HEK293 (cell line): ENCODE results near the gene METTL17.

Source experiments
- CTCF ChIA-PET: fragments of 350-600 bp; formaldehyde crosslinking; extraction: SDS; loops from one replicate; lab custom pipeline; 2021; ENCODE audit warnings: antibody characterized with exemption; lab: Yijun Ruan, JAX
- POLR2A ChIA-PET: fragments of 300-600 bp; formaldehyde crosslinking; extraction: SDS; loops from one replicate; lab custom pipeline; 2020; ENCODE audit warnings: antibody characterized with exemption, inconsistent platforms; lab: Yijun Ruan, JAX
- H3K27ac ChIP-seq: fragments of 200-500 bp; sonication (Bioruptor generic); 2 replicates; pipeline ENCODE4 v1.5.1; 2014; ENCODE audit warnings: low read depth, low read length, control low read depth, inconsistent platforms; ENCODE audit errors: extremely low read depth
- H3K36me3 ChIP-seq, 2 experiments: fragments of 200-500 bp in 1 of 2; sonication (Bioruptor generic) in 1 of 2; 1 replicate in 1 of 2; 2 replicates in 1 of 2; pipeline ENCODE4 v1.5.1; 2014 to 2017; ENCODE audit warnings: inconsistent platforms in 2 of 2, low read length in 2 of 2; ENCODE audit not compliant: control insufficient read depth in 2 of 2, insufficient read depth in 1 of 2
- H3K4me1 ChIP-seq: fragments of 200-500 bp; sonication (Bioruptor generic); 2 replicates; pipeline ENCODE4 v1.5.1; 2014; ENCODE audit warnings: mild to moderate bottlenecking, low read length, inconsistent platforms; ENCODE audit not compliant: control insufficient read depth, insufficient read depth
- H3K4me3 ChIP-seq: 2 replicates; pipeline ENCODE4 v1.5.1; 2011; ENCODE audit warnings: low read depth, mild to moderate bottlenecking, control low read depth, low read length, moderate library complexity
- H3K9me3 ChIP-seq: fragments of 200-500 bp; sonication (Bioruptor generic); 2 replicates; pipeline ENCODE4 v1.5.1; 2014; ENCODE audit warnings: low read depth, low read length, inconsistent platforms; ENCODE audit not compliant: control insufficient read depth, insufficient read depth
- OSR2 ChIP-seq: fragments of 450-650 bp; formaldehyde crosslinking; IDR thresholded peaks from 2 replicates; pipeline ENCODE4 v1.5.1; 2016; ENCODE audit warnings: missing biosample characterization, missing genetic modification characterization
- PRDM10 ChIP-seq: fragments of 450-650 bp; formaldehyde crosslinking; IDR thresholded peaks from 2 replicates; pipeline ENCODE4 v1.5.1; 2016; ENCODE audit warnings: missing biosample characterization, missing genetic modification characterization
- REPIN1 ChIP-seq: fragments of 450-650 bp; formaldehyde crosslinking; IDR thresholded peaks from 2 replicates; pipeline ENCODE4 v1.5.1; 2017; ENCODE audit warnings: missing biosample characterization, missing genetic modification characterization, low read depth
- SCRT2 ChIP-seq: fragments of 450-650 bp; formaldehyde crosslinking; IDR thresholded peaks from 2 replicates; pipeline ENCODE4 v1.5.1; 2016; ENCODE audit warnings: missing biosample characterization, missing genetic modification characterization
- SP2 ChIP-seq: fragments of 450-650 bp; formaldehyde crosslinking; IDR thresholded peaks from 2 replicates; pipeline ENCODE4 v1.5.1; 2016; ENCODE audit warnings: missing biosample characterization, missing genetic modification characterization
- SP3 ChIP-seq: fragments of 450-650 bp; formaldehyde crosslinking; IDR thresholded peaks from 2 replicates; pipeline ENCODE4 v1.5.1; 2016; ENCODE audit warnings: missing biosample characterization, missing genetic modification characterization
- SP7 ChIP-seq: fragments of 450-650 bp; formaldehyde crosslinking; IDR thresholded peaks from 2 replicates; pipeline ENCODE4 v1.5.1; 2016; ENCODE audit warnings: missing biosample characterization, missing genetic modification characterization
- WT1 ChIP-seq: fragments of 450-650 bp; formaldehyde crosslinking; IDR thresholded peaks from 2 replicates; pipeline ENCODE4 v1.5.1; 2016; ENCODE audit warnings: missing biosample characterization, missing genetic modification characterization
- ZBTB17 ChIP-seq: fragments of 450-650 bp; formaldehyde crosslinking; IDR thresholded peaks from 2 replicates; pipeline ENCODE4 v1.5.1; 2016; ENCODE audit warnings: missing biosample characterization, missing genetic modification characterization
- ZEB2 ChIP-seq: fragments of 450-650 bp; formaldehyde crosslinking; IDR thresholded peaks from 2 replicates; pipeline ENCODE4 v1.5.1; 2016; ENCODE audit warnings: missing biosample characterization, missing genetic modification characterization
- ZNF114 ChIP-seq: fragments of 450-650 bp; formaldehyde crosslinking; IDR thresholded peaks from 2 replicates; pipeline ENCODE4 v1.5.0; 2017; ENCODE audit warnings: missing biosample characterization, missing genetic modification characterization
- ZNF138 ChIP-seq: fragments of 450-650 bp; formaldehyde crosslinking; IDR thresholded peaks from 2 replicates; pipeline ENCODE4 v1.5.1; 2016; ENCODE audit warnings: missing biosample characterization, missing genetic modification characterization, borderline replicate concordance
- ZNF169 ChIP-seq: fragments of 450-650 bp; formaldehyde crosslinking; IDR thresholded peaks from 2 replicates; pipeline ENCODE4 v1.5.1; 2016; ENCODE audit warnings: missing biosample characterization, missing genetic modification characterization
- ZNF19 ChIP-seq: fragments of 450-650 bp; formaldehyde crosslinking; IDR thresholded peaks from 2 replicates; pipeline ENCODE4; 2016; ENCODE audit warnings: missing biosample characterization, missing genetic modification characterization, low read depth
- ZNF211 ChIP-seq: fragments of 450-650 bp; formaldehyde crosslinking; IDR thresholded peaks from 2 replicates; pipeline ENCODE4 v1.5.1; 2016; ENCODE audit warnings: low read depth, missing biosample characterization, missing genetic modification characterization
- ZNF394 ChIP-seq: fragments of 450-650 bp; formaldehyde crosslinking; IDR thresholded peaks from 2 replicates; pipeline ENCODE4 v1.5.1; 2016; ENCODE audit warnings: missing biosample characterization, missing genetic modification characterization, mild to moderate bottlenecking, moderate library complexity, borderline replicate concordance
- ZNF449 ChIP-seq: fragments of 450-650 bp; formaldehyde crosslinking; IDR thresholded peaks from 2 replicates; pipeline ENCODE4 v1.5.1; 2017; ENCODE audit warnings: missing biosample characterization, mild to moderate bottlenecking, missing genetic modification characterization, moderate library complexity
- ZNF473 ChIP-seq: fragments of 450-650 bp; formaldehyde crosslinking; IDR thresholded peaks from 2 replicates; pipeline ENCODE4 v1.5.1; 2017; ENCODE audit warnings: missing biosample characterization, missing genetic modification characterization
- ZNF513 ChIP-seq: fragments of 450-650 bp; IDR thresholded peaks from 2 replicates; pipeline ENCODE4 v1.5.1; 2018; ENCODE audit warnings: missing biosample characterization, missing genetic modification characterization
- ZNF561 ChIP-seq: fragments of 450-650 bp; IDR thresholded peaks from 2 replicates; pipeline ENCODE4 v1.5.1; 2018; ENCODE audit warnings: missing biosample characterization, missing genetic modification characterization, borderline replicate concordance
- ZNF600 ChIP-seq: fragments of 450-650 bp; formaldehyde crosslinking; IDR thresholded peaks from 2 replicates; pipeline ENCODE4 v1.5.1; 2016; ENCODE audit warnings: missing biosample characterization, missing genetic modification characterization
- ZNF629 ChIP-seq: fragments of 450-650 bp; formaldehyde crosslinking; IDR thresholded peaks from 2 replicates; pipeline ENCODE4 v1.5.1; 2017; ENCODE audit warnings: missing biosample characterization, missing genetic modification characterization
- ZNF704 ChIP-seq: fragments of 450-650 bp; formaldehyde crosslinking; IDR thresholded peaks from 2 replicates; pipeline ENCODE4 v1.5.1; 2016; ENCODE audit warnings: missing biosample characterization, missing genetic modification characterization

Gene METTL17

GRCh38 chr14:20998674-20999366 lies 9.0 kb downstream of the METTL17 start, which contains the start of gene SLC39A2:
Gene SLC39A2, plus strand, starts transcription at chr14:20999293. Its CDS starts 154 bp downstream, at chr14:20999447.
- CTCF ChIA-PET: interaction anchor here (0.6 to 5.4 kb wide), 7 partner anchors 7 to 106 kb away, joined by 3 to 35 read pairs (median 5); no protein-coding TSS in a partner anchor

More at GRCh38 chr14:20998674-20999366, 9.0 kb downstream of the METTL17 start, which contains the start of gene SLC39A2:
- TF ChIP-seq ZNF473 (tag by site-specific recombination) (no peak), ZNF600 (peak; percentile 75), SP3 (tag by site-specific recombination) (peak; percentile 67), ZNF19 (tag by site-specific recombination) (no peak), WT1 (tag by site-specific recombination) (peak; percentile 41; the same call in 1 of the 2 replicates), SP7 (tag by site-specific recombination) (0 out of 2 replicates have a peak, but pooled peaks have one; percentile 32), REPIN1 (tag by site-specific recombination) (no peak), ZNF114 (no peak), ZNF449 (tag by site-specific recombination) (no peak), ZNF211 (tag by site-specific recombination) (no peak), SP2 (tag by site-specific recombination) (peak; percentile 69), PRDM10 (tag by site-specific recombination) (peak; percentile 93), ZNF561 (tag by site-specific recombination) (0 out of 2 replicates have a peak, but pooled peaks have one; percentile 25), ZNF169 (tag by site-specific recombination) (no peak), ZNF138 (tag by site-specific recombination) (no peak), ZNF704 (tag by site-specific recombination) (no peak), SCRT2 (tag by site-specific recombination) (no peak), OSR2 (tag by site-specific recombination) (peak; percentile 37), ZNF394 (no peak), ZNF629 (tag by site-specific recombination) (0 out of 2 replicates have a peak, but pooled peaks have one; percentile 16), ZBTB17 (tag by site-specific recombination) (peak; percentile 58; the same call in 1 of the 2 replicates), ZEB2 (tag by site-specific recombination) (0 out of 2 replicates have a peak, but pooled peaks have one; percentile 34), ZNF513 (tag by site-specific recombination) (peak; percentile 48)
- H3K27ac ChIP-seq: no peak within 1 kb of the TSS
- H3K9me3 ChIP-seq: no peaks in the 10 kb centered on the region
- no peak within 1 kb of the TSS for H3K4me3 ChIP-seq
- H3K4me1 ChIP-seq: no peaks in the 10 kb centered on the region
- POLR2A ChIA-PET: interaction anchor here (0.6 to 1.2 kb wide), 4 partner anchors 22 to 345 kb away, joined by 3 to 5 read pairs (median 3); no protein-coding TSS in a partner anchor
- peaks cover 37 to 42% of the 10 kb centered on the region in 2 experiments for H3K36me3 ChIP-seq
